Epidermal melanocyte (primary cell): ENCODE data around the gene STRN3.
"Not testable (repeated sequence)": the region's sequence is repeated elsewhere in the genome, so short reads cannot be mapped to it uniquely, and the experiment has no call there.

Experiments used
- DNase-seq: peaks from one replicate; pipeline ENCODE4 v3.0.0; 2011; ENCODE audit warnings: low spot score; ENCODE audit not compliant: insufficient read length

STRN3 gene

DNA sequence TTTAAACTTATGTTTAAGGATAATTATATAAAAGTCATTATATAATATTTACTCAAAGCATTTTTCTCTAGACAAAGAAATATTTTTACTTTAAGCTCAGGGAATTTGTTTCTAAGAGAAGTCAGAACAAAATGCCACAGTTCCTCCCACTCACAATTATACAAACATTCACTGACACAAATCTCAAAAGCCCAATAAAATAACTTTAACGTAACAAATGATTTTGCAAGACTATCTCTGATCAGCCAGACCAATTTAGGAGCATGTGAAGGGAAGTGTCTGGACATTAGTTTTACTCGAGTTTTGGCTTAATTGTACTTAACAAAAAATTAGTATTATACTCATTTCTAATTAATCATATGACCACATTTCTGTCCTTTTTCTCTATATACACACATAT is 110.6 kb downstream of the STRN3 start:
- DNase-seq = no peak

- no peak for DNase-seq
Observed at GRCh38 chr14:30914812-30915211, 111.4 kb downstream of the STRN3 start.

DNA sequence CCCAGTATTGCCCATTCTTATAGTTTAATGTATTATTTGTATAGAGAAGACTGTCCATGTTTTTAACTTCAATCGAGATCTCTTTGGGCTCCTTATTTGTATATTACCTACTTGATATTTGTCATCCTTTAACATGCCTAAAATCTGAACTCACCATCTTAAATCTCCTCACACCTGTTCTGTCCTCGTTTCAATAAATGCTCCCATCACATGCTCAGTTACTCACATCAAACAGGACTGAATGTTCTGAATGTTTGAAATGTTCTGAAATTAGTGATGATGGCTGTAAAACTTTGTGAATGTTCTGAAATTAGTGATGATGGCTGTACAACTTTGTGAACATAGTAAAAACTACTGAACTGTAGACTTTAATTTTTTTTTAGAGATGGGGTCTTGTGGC is 117.4 kb downstream of the STRN3 start:
- DNase-seq = no peak

GRCh38 chr14:30907659-30908057 is 118.5 kb downstream of the STRN3 start:
- no peak for DNase-seq

GRCh38 chr14:30906752-30907658 is 119.2 kb downstream of the STRN3 start:
- no peak for DNase-seq

DNA sequence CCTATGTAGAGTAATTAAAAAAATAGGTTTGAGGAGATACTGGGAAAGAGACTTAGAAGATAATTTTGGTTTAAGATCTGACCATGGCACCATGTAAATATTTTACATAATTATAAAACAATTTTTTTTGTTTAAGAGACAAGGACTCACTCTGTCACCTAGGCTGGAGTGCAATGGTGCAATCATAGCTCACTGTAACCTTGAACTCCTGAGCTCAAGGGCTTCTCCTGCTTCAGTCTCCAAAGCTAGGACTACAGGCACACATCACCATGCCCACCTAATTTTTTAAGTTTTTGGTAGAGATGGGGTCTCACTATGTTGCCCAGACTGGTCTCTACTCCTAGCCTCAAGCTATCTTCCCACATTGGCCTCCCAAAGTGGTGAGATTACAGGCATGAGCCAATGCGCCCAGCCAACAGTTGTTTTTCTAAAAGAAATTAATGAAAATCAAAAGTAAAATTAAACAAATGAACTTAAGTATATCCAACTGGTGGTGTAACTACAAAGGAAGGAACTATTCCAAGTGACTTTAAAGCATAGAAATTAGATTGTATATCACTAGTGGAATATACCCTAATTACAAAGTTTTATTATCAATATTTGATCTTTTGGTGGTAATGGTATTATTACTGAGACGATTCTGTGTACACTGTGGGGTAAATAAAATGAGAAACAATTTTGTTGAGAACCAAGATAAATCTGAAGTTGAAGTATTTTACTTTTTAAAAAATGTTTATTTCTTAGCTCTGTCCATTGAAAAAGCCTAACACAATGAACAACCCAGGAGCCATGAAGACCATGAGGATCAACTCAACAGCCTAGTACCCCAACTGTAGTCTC is 122.7 kb downstream of the STRN3 start:
- DNase-seq = no peak

- DNase-seq = not testable (repeated sequence)
Observed at GRCh38 chr14:30897121-30897520, 129.1 kb downstream of the STRN3 start.

DNA sequence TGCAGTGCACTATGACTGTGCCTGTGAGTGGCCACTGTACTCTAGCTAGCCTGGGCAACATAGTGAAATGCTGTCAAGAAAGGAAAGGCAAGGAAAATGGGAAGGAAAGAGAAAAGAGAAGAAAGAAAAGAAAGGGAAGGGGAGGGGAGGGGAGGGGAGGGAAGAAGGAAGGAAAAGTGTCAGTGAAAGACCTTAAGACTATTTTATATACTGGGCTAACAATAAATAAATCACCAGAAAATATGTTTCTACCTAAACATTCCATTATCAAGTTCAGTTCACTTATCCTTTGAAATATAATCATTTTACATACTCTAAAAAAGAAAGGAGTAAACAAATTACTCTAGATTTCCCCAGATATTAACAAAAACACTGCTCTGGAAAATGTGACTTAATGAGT is 129.7 kb downstream of the STRN3 start:
- DNase-seq = no peak

GRCh38 chr14:30894923-30895515 is 131.2 kb downstream of the STRN3 start:
- DNase-seq = no peak

GRCh38 chr14:30893819-30894218 is 132.4 kb downstream of the STRN3 start:
- no peak for DNase-seq

DNA sequence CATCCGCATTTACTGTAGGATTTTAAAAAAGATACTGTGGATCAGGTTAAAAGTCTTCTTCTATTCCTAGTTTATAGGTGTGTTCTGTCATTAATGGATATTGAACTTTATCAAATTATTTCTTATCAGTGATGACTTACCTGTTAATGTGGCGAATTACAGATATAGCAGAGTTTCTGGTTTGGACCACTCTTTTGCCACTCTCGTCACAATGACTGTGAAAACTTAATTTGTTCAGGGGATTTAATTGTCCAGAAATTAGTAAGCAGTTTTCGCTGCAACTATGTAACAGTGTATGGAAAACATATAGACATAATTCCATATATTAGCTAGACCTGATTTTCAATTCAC is 137.0 kb downstream of the STRN3 start:
- no peak for DNase-seq

DNA sequence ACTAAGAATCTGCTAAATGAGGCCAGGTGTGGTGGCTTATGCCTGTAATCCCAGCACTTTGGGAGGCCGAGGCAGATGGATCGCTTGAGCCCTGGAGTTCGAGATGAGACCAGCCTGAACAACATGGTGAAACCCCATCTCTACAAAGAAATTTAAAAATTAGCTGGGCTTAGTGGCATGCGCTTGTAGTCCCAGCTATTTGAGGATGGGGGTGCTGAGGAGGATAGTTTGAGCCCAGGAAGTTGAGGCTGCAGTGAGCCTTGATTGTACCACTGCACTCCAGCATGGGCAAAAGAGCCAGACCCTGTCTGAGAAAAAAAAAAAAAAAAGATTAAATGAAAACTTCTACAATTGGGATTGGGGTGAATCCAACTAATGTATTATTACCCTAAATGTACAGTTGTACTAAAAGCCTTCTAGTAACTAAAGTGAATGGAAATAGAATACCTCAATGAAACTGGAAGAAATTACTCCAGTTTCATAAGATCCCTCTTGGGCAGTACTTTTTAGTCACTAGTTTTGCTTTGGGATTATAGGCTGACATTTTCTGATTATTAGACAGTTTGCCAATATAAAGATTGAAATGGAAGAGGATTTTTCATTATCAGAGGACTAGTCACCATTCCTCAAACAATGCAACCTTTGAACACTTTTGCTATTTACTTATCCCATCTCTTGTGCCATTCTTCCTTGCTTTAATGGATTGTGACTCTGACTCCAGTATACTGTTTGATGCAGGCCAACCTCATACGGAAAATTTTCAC is 137.5 kb downstream of the STRN3 start:
- no peak for DNase-seq

GRCh38 chr14:30885840-30886740 is 140.1 kb downstream of the STRN3 start:
- DNase-seq = no peak

- no peak for DNase-seq
Observed at GRCh38 chr14:30884901-30885300, 141.3 kb downstream of the STRN3 start.

DNA sequence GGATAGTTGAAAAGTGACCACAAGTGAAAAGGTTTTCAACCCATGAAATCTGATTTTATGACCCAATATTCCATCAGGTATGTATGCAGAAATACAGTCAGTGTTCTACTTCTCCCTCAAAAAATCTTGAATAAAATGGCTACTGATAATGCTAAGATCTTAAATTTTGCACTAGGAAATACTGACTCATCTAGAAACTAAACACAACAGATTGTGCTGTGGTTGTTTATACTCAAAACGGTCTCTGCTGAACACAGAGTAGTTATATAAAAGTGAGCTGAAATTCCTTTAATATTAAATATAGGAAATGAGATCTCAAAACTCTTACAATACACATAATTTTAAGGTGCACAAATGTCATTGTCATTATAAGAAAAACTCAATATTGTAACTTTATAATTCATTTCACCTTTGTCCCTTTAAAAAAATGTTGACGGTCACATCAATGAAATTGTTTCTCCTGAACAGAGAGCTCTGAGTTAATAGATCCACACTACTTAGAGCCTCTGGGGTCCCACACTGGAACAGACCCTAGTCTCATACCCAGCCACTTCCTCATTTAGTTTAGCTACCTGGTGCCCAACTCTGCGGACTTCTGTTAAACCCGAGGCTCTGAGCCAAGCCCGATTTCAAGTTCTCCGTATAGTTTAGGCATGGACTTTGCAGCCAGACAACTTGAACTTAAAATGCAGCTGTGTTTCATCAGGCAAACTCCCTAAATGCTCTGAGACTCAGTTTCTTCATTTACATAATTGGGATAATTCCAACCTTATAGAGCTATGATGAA is 142.5 kb downstream of the STRN3 start:
- no peak for DNase-seq

DNA sequence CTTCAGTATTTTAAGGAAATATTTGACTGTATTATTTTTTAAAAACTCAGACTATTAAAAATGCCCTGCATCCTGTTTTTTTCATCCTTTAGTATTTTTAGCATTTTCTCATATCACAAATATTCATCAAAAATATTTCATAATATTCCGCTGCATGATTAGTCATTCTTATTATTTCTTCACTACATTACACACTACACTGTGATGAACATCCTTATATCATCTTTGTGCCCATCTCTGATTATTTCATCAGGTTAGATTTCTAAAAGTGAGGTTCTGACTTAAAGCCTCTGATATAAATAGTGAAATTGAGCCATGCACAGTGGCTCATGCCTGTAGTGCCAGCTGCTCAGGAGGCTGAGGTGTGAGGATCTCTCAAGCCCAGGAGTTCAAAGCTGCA is 143.7 kb downstream of the STRN3 start:
- no peak for DNase-seq

DNA sequence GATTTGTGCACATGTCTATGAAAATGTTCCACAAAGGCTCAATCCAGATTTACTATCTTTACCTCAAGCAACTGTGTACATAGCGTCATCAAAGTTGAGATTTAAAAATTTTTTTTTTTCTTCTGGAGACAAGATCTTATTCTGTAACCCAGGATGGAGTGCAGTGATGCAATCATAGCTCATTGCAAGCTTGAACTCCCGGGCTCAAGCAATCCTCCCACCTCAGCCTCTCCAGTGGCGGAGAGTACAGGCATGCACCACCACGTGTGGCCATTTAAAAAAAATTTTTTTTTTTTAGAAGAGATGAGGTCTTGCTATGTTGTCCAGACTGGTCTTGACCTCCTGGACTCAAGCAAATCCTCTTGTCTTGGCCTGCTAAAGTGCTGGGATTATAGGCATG is 149.5 kb downstream of the STRN3 start:
- DNase-seq = no peak

- no peak for DNase-seq
Observed at GRCh38 chr14:30875788-30876053, 150.5 kb downstream of the STRN3 start.

GRCh38 chr14:30874999-30875787 is 151.0 kb downstream of the STRN3 start:
- no peak for DNase-seq
